Measurements from ENCODE around the gene TRA2B.

TRA2B gene

GRCh38 chr3:185966655-185967054, 28.8 kb upstream of the TRA2B start:
- no peak overlapping the region for H3K4me3 ChIP-seq (ENCODE audit: low read length)
- no peak for DNase-seq (ENCODE audit: low read depth)
- TF ChIP-seq CTCF (IDR thresholded peaks at IDR 0.05; ENCODE audit: insufficient read depth, low read depth, low read length, missing control alignments), result no peak

GRCh38 chr3:185965496-185965895, 27.7 kb upstream of the TRA2B start:
- TF ChIP-seq CTCF (IDR thresholded peaks at IDR 0.05; ENCODE audit: insufficient read depth, low read depth, low read length, missing control alignments), result no peak
- no peak overlapping the region for H3K4me3 ChIP-seq (ENCODE audit: low read length)
- DNase-seq (ENCODE audit: low read depth), result no peak

GRCh38 chr3:185961675-185962232, 23.9 kb upstream of the TRA2B start:
- no peak overlapping the region for H3K4me3 ChIP-seq (ENCODE audit: low read length)
- TF ChIP-seq CTCF (IDR thresholded peaks at IDR 0.05; ENCODE audit: insufficient read depth, low read depth, low read length, missing control alignments), result no peak
- no peak for DNase-seq (ENCODE audit: low read depth)

GRCh38 chr3:185960522-185961288, 22.9 kb upstream of the TRA2B start:
- DNase-seq (ENCODE audit: low read depth), result no peak
- peak overlapping the region; percentile 46 for H3K4me3 ChIP-seq (ENCODE audit: low read length)
- no peak for TF ChIP-seq CTCF (IDR thresholded peaks at IDR 0.05; ENCODE audit: insufficient read depth, low read depth, low read length, missing control alignments)

- no peak for TF ChIP-seq CTCF (IDR thresholded peaks at IDR 0.05; ENCODE audit: insufficient read depth, low read depth, low read length, missing control alignments)
- peak overlapping the region; percentile 46 for H3K4me3 ChIP-seq (ENCODE audit: low read length)
- DNase-seq (ENCODE audit: low read depth), result peak; percentile 65
Observed at GRCh38 chr3:185959609-185960521, 22.1 kb upstream of the TRA2B start.

GRCh38 chr3:185958626-185959025, 20.8 kb upstream of the TRA2B start:
- no peak overlapping the region for H3K4me3 ChIP-seq (ENCODE audit: low read length)
- no peak for TF ChIP-seq CTCF (IDR thresholded peaks at IDR 0.05; ENCODE audit: insufficient read depth, low read depth, low read length, missing control alignments)
- DNase-seq (ENCODE audit: low read depth), result peak; percentile 45

All from epithelial cell of esophagus (primary cell).